Transverse colon (tissue), 4 donors: ENCODE results near the gene PLEKHA6. TPM values are rescaled to one million over a fixed set of nuclear protein-coding genes. Genes with fewer than 3 reads are reported as not detected.
"Not testable (repeated sequence)": the region's sequence is repeated elsewhere in the genome, so short reads cannot be mapped to it uniquely, and the experiment has no call there.

ENCODE experiments used
- DNase-seq: peaks from one replicate; pipeline ENCODE4 v3.0.0-alpha.2; 2019
- H3K27ac ChIP-seq, 4 donors: fragments of 200-600 bp; sonication (generic); 2 replicates each; pipeline ENCODE4 v1.5.1; 2016 to 2018; ENCODE audit warnings: inconsistent platforms in 4 of 4
- H3K27me3 ChIP-seq: fragments of 200-600 bp; sonication (generic); 2 replicates; pipeline ENCODE4 v1.5.1; 2017; ENCODE audit warnings: inconsistent platforms
- H3K36me3 ChIP-seq, 4 donors: fragments of 200-600 bp; sonication (generic); 2 replicates each; pipeline ENCODE4 v1.5.1; 2017 to 2019; ENCODE audit warnings: inconsistent platforms in 4 of 4
- H3K4me1 ChIP-seq, 4 donors: fragments of 200-600 bp; sonication (generic); 2 replicates each; pipeline ENCODE4 v1.5.1; 2017 to 2020; ENCODE audit warnings: inconsistent platforms in 4 of 4
- H3K4me3 ChIP-seq, 4 donors: fragments of 200-600 bp; sonication (generic); 1 replicate in 1 of 4; 2 replicates in 3 of 4; pipeline versions ENCODE4 v1.5.1 to v1.6.1; 2017 to 2019; ENCODE audit warnings: inconsistent platforms in 4 of 4
- H3K9me3 ChIP-seq, 2 donors: fragments of 200-600 bp; sonication (generic); 2 replicates each; pipeline ENCODE4 v1.5.1; 2017 to 2019; ENCODE audit warnings: inconsistent platforms in 2 of 2
- CTCF ChIP-seq, 5 experiments: fragments of 200-600 bp in 3 of 5; fragments of 450-650 bp in 2 of 5; sonication (generic) in 3 of 5; IDR thresholded peaks; 1 replicate in 2 of 5; 2 replicates in 3 of 5; pipeline ENCODE4 v1.5.1; 2016 to 2017; ENCODE audit warnings: antibody characterized with exemption in 5 of 5, inconsistent platforms in 3 of 5, mild to moderate bottlenecking in 2 of 5, moderate library complexity in 1 of 5
- EP300 ChIP-seq: sonication (generic); formaldehyde crosslinking; IDR thresholded peaks from one replicate; pipeline ENCODE4 v1.6.1; 2017; ENCODE audit warnings: antibody characterized with exemption, low read depth
- POLR2A ChIP-seq: fragments of 450-650 bp; IDR thresholded peaks from one replicate; pipeline ENCODE4 v1.6.1; 2016; ENCODE audit warnings: antibody characterized with exemption, mild to moderate bottlenecking, moderate library complexity
- POLR2AphosphoS5 ChIP-seq, 3 donors: sonication (generic); formaldehyde crosslinking; IDR thresholded peaks; one replicate each; pipeline ENCODE4 v1.6.1; 2016; ENCODE audit warnings: antibody characterized with exemption in 3 of 3
- WGBS, 2 donors: methylation state at CpG; one replicate each; pipeline ENCODE4 v1.1.5; 2018; ENCODE audit warnings: low coverage in 1 of 2; 5-methylcytosine and 5-hydroxymethylcytosine counted together
- in situ Hi-C, 4 donors: fragments of 200-750 bp; cut with MboI; loops; one replicate each; pipeline versions ENCODE4 v1.15.0 to v1.15.1; 2017; ENCODE audit warnings: low sequenced_read_pairs in 3 of 4, low pct_ligation_motif_present in 1 of 4, low pct_unique_long_range_greater_than_20kb in 1 of 4
- intact Hi-C: fragments of 100-400 bp; cut with DNase I; formaldehyde crosslinking; loops from one replicate; pipeline ENCODE4 v1.15.1; 2023; ENCODE audit warnings: low total_unique reads
- total RNA-seq, 4 donors: library from RNA; depleted of rRNA; stranded (reverse); fragments of >200 nt; gene quantifications; one replicate each; pipeline ENCODE4 v1.1.0, GENCODE V29; 2016

The PLEKHA6 gene
- total RNA-seq, 4 donors from 2014 or later = 58.7 to 209 (median 97.9) TPM

- TF ChIP-seq CTCF (IDR thresholded peaks at IDR 0.05) = no peak
- no peak for TF ChIP-seq POLR2A
- TF ChIP-seq EP300 = no peak
- no peak for TF ChIP-seq POLR2AphosphoS5 (IDR thresholded peaks at IDR 0.05)
- Histone ChIP-seq H3K4me3 (no peak overlapping the region), H3K4me1 (no peaks in the 10 kb centered on the region), H3K27ac (no peak overlapping the region), H3K27me3 (no peaks in the 10 kb centered on the region), H3K9me3 (no peaks in the 10 kb centered on the region), H3K36me3 (peaks cover 0 to 8% (median 0%) of the 10 kb centered on the region in 4 donors)
- intact Hi-C loops = no loop called here
- DNase-seq = no peak
- in situ Hi-C loops = no loop called here
- WGBS, 2 donors = 93% methylated on average over 4 of the region's 4 CpGs; no CpG with 5 or more reads in 1 of the 2 donors
These were observed 112.9 kb downstream of the PLEKHA6 start for GRCh38 chr1:204246876-204247275.

GRCh38 chr1:204242920-204243319 is 116.8 kb downstream of the PLEKHA6 start:
- peaks cover 0 to 17% (median 0%) of the 10 kb centered on the region in 4 donors for H3K36me3 ChIP-seq
- no peak for DNase-seq
- in situ Hi-C loops (no loop called here), intact Hi-C loops (no loop called here)
- no peak overlapping the region for H3K27ac ChIP-seq
- H3K4me1 ChIP-seq = no peaks in the 10 kb centered on the region
- no peak overlapping the region for H3K4me3 ChIP-seq
- 90% methylated on average over 10 of the region's 10 CpGs; no CpG with 5 or more reads in 1 of the 2 donors for WGBS, 2 donors
- H3K9me3 ChIP-seq = no peaks in the 10 kb centered on the region
- TF ChIP-seq POLR2A (no peak), POLR2AphosphoS5 (IDR thresholded peaks at IDR 0.05) (no peak)
- no peaks in the 10 kb centered on the region for H3K27me3 ChIP-seq

- in situ Hi-C loops (no loop called here), intact Hi-C loops (no loop called here)
- 82 to 93% methylated on average over 3 to 5 of the region's 5 CpGs for WGBS, 2 donors
- no peaks in the 10 kb centered on the region for H3K27me3 ChIP-seq
- H3K4me1 ChIP-seq = no peaks in the 10 kb centered on the region
- TF ChIP-seq POLR2AphosphoS5 (IDR thresholded peaks at IDR 0.05) = no peak
- no peak for TF ChIP-seq EP300
- no peak for TF ChIP-seq CTCF (IDR thresholded peaks at IDR 0.05)
- no peak for TF ChIP-seq POLR2A
- no peaks in the 10 kb centered on the region for H3K9me3 ChIP-seq
- peaks cover 0 to 18% (median 0%) of the 10 kb centered on the region in 4 donors for H3K36me3 ChIP-seq
- no peak for DNase-seq
- H3K4me3 ChIP-seq = no peak overlapping the region
- H3K27ac ChIP-seq = no peak overlapping the region
These were observed 117.8 kb downstream of the PLEKHA6 start for GRCh38 chr1:204241914-204242313.

- 67% methylated on average over 2 of the region's 2 CpGs; no CpG with 5 or more reads in 1 of the 2 donors for WGBS, 2 donors
- Histone ChIP-seq H3K4me1 (no peaks in the 10 kb centered on the region), H3K36me3 (peaks cover 0 to 18% (median 0%) of the 10 kb centered on the region in 4 donors), H3K27me3 (no peaks in the 10 kb centered on the region), H3K27ac (no peak overlapping the region), H3K9me3 (no peaks in the 10 kb centered on the region), H3K4me3 (no peak overlapping the region)
- in situ Hi-C loops = no loop called here
- DNase-seq = no peak
- intact Hi-C loops = no loop called here
- TF ChIP-seq CTCF (IDR thresholded peaks at IDR 0.05) = no peak
These were observed 118.7 kb downstream of the PLEKHA6 start for GRCh38 chr1:204241050-204241449.

GRCh38 chr1:204240233-204240632 is 119.5 kb downstream of the PLEKHA6 start:
- WGBS, 2 donors = 71 to 90% methylated on average over 1 of the region's 1 CpG
- Histone ChIP-seq H3K36me3 (peaks cover 0 to 18% (median 0%) of the 10 kb centered on the region in 4 donors), H3K9me3 (no peaks in the 10 kb centered on the region), H3K27ac (no peak overlapping the region), H3K27me3 (no peaks in the 10 kb centered on the region), H3K4me1 (no peaks in the 10 kb centered on the region), H3K4me3 (no peak overlapping the region)
- DNase-seq = no peak
- no peak for TF ChIP-seq POLR2AphosphoS5 (IDR thresholded peaks at IDR 0.05)
- TF ChIP-seq POLR2A = no peak
- TF ChIP-seq EP300 = no peak
- no peak for TF ChIP-seq CTCF (IDR thresholded peaks at IDR 0.05)
- in situ Hi-C loops = no loop called here
- intact Hi-C loops = no loop called here

- H3K4me3 ChIP-seq, H3K27ac ChIP-seq, DNase-seq, H3K9me3 ChIP-seq, H3K4me1 ChIP-seq, in situ Hi-C loops, intact Hi-C loops, H3K27me3 ChIP-seq: not testable (repeated sequence)
- H3K36me3 ChIP-seq = peaks cover 0 to 16% (median 0%) of the 10 kb centered on the region in 4 donors
- 85% methylated on average over 3 of the region's 3 CpGs; no CpG with 5 or more reads in 1 of the 2 donors for WGBS, 2 donors
These were observed 120.3 kb downstream of the PLEKHA6 start for GRCh38 chr1:204239401-204239800.

GRCh38 chr1:204238520-204238919 is 121.2 kb downstream of the PLEKHA6 start:
- H3K36me3 ChIP-seq = peaks cover 0 to 22% (median 0%) of the 10 kb centered on the region in 4 donors
- in situ Hi-C loops, H3K9me3 ChIP-seq, H3K27ac ChIP-seq, DNase-seq, H3K4me1 ChIP-seq, H3K4me3 ChIP-seq, intact Hi-C loops, H3K27me3 ChIP-seq: not testable (repeated sequence)
- 72% methylated on average over 2 of the region's 2 CpGs; no CpG with 5 or more reads in 1 of the 2 donors for WGBS, 2 donors
